Mesenchymal stem cell (in vitro differentiated cells and primary cell): ENCODE data around the gene CFAP100.

Experiments
- DNase-seq: peaks from one replicate; pipeline ENCODE4 v3.0.0-alpha.2; 2013
- H2AFZ ChIP-seq: one replicate; pipeline ENCODE4 v1.6.1; 2013; ENCODE audit warnings: low read depth, mild to moderate bottlenecking, control low read depth, inconsistent platforms, low read length, moderate library complexity
- H2AK5ac ChIP-seq: 2 replicates; pipeline ENCODE4 v1.6.1; 2013; ENCODE audit warnings: low read length, moderate library complexity, mild to moderate bottlenecking, inconsistent platforms; ENCODE audit not compliant: severe bottlenecking
- H2BK120ac ChIP-seq: one replicate; pipeline ENCODE4 v1.6.1; 2013; ENCODE audit warnings: low read depth, mild to moderate bottlenecking, inconsistent platforms, low read length, moderate library complexity
- H2BK12ac ChIP-seq, 2 experiments: one replicate each; pipeline ENCODE4 v1.6.1; 2013; ENCODE audit warnings: inconsistent platforms in 2 of 2, low read length in 2 of 2, mild to moderate bottlenecking in 2 of 2, moderate library complexity in 2 of 2, control low read depth in 1 of 2
- H2BK15ac ChIP-seq: one replicate; pipeline ENCODE4 v1.6.1; 2013; ENCODE audit warnings: mild to moderate bottlenecking, low read depth, inconsistent platforms; ENCODE audit not compliant: poor library complexity, severe bottlenecking
- H2BK5ac ChIP-seq: 2 replicates; pipeline ENCODE4 v1.6.1; 2013; ENCODE audit warnings: low read depth, mild to moderate bottlenecking, low read length, control low read depth, inconsistent platforms; ENCODE audit not compliant: poor library complexity, severe bottlenecking
- H3K14ac ChIP-seq, 2 experiments: one replicate each; pipeline ENCODE4 v1.6.1; 2013; ENCODE audit warnings: inconsistent platforms in 2 of 2, low read length in 2 of 2, control low read depth in 1 of 2, mild to moderate bottlenecking in 1 of 2, moderate library complexity in 1 of 2
- H3K18ac ChIP-seq, 2 experiments: one replicate each; pipeline ENCODE4 v1.6.1; 2013; ENCODE audit warnings: inconsistent platforms in 2 of 2, low read length in 2 of 2, control low read depth in 1 of 2, low read depth in 1 of 2, mild to moderate bottlenecking in 1 of 2
- H3K23ac ChIP-seq, 2 experiments: one replicate each; pipeline ENCODE4 v1.6.1; 2013; ENCODE audit warnings: inconsistent platforms in 2 of 2, low read length in 2 of 2, mild to moderate bottlenecking in 2 of 2, moderate library complexity in 2 of 2, control low read depth in 1 of 2
- H3K27ac ChIP-seq: 2 replicates; pipeline ENCODE4 v1.5.1; 2013; ENCODE audit warnings: mild to moderate bottlenecking, moderate library complexity, low read length, control low read depth, inconsistent platforms; ENCODE audit not compliant: poor library complexity, severe bottlenecking
- H3K27me3 ChIP-seq, 2 experiments: 2 replicates each; pipeline versions ENCODE4 v1.6.1 to v1.7.0; 2013; ENCODE audit warnings: low read length in 2 of 2, mild to moderate bottlenecking in 2 of 2, moderate library complexity in 2 of 2, control low read depth in 1 of 2, inconsistent platforms in 1 of 2; ENCODE audit not compliant: control insufficient read depth in 1 of 2, insufficient read depth in 1 of 2
- H3K36me3 ChIP-seq, 2 experiments: 2 replicates each; pipeline versions ENCODE4 v1.6.1 to v1.7.0; 2013; ENCODE audit warnings: low read length in 2 of 2, control low read depth in 1 of 2, inconsistent platforms in 1 of 2, low read depth in 1 of 2, mild to moderate bottlenecking in 1 of 2; ENCODE audit not compliant: insufficient read depth in 2 of 2, control insufficient read depth in 1 of 2
- H3K4ac ChIP-seq, 2 experiments: one replicate each; pipeline ENCODE4 v1.6.1; 2013; ENCODE audit warnings: inconsistent platforms in 2 of 2, low read length in 2 of 2, mild to moderate bottlenecking in 2 of 2, moderate library complexity in 2 of 2, control low read depth in 1 of 2, low read depth in 1 of 2
- H3K4me1 ChIP-seq: 2 replicates; pipeline ENCODE4 v1.6.1; 2013; ENCODE audit warnings: low read depth, low read length, control low read depth; ENCODE audit not compliant: control insufficient read depth, insufficient read depth
- H3K4me2 ChIP-seq: 2 replicates; pipeline ENCODE4 v1.6.1; 2013; ENCODE audit warnings: low read length, mild to moderate bottlenecking, inconsistent platforms; ENCODE audit not compliant: poor library complexity, severe bottlenecking
- H3K4me3 ChIP-seq, 2 experiments: 2 replicates each; pipeline versions ENCODE4 v1.5.1 to v1.7.0; 2013; ENCODE audit warnings: low read length in 2 of 2, mild to moderate bottlenecking in 2 of 2, control low read depth in 1 of 2, low read depth in 1 of 2; ENCODE audit not compliant: insufficient read depth in 1 of 2
- H3K79me1 ChIP-seq: replicated peaks from 2 replicates; pipeline ENCODE4 v1.6.1; 2013; ENCODE audit warnings: mild to moderate bottlenecking, control low read depth, low read length, inconsistent platforms; ENCODE audit not compliant: poor library complexity, severe bottlenecking
- H3K9ac ChIP-seq: 2 replicates; pipeline ENCODE4 v1.7.0; 2013; ENCODE audit warnings: mild to moderate bottlenecking, low read length, moderate library complexity
- H3K9me3 ChIP-seq: 2 replicates; pipeline ENCODE4 v1.7.0; 2013; ENCODE audit warnings: mild to moderate bottlenecking, low read length; ENCODE audit not compliant: control insufficient read depth
- H4K8ac ChIP-seq: one replicate; pipeline ENCODE4 v1.6.1; 2013; ENCODE audit warnings: inconsistent platforms, mild to moderate bottlenecking, low read length, moderate library complexity
- H4K91ac ChIP-seq: one replicate; pipeline ENCODE4 v1.6.1; 2013; ENCODE audit warnings: mild to moderate bottlenecking, low read length, inconsistent platforms
- WGBS: methylation state at CpG from one replicate; pipeline ENCODE4 v1.1.7; 2013; ENCODE audit warnings: mixed read lengths; 5-methylcytosine and 5-hydroxymethylcytosine counted together

Gene CFAP100

DNA sequence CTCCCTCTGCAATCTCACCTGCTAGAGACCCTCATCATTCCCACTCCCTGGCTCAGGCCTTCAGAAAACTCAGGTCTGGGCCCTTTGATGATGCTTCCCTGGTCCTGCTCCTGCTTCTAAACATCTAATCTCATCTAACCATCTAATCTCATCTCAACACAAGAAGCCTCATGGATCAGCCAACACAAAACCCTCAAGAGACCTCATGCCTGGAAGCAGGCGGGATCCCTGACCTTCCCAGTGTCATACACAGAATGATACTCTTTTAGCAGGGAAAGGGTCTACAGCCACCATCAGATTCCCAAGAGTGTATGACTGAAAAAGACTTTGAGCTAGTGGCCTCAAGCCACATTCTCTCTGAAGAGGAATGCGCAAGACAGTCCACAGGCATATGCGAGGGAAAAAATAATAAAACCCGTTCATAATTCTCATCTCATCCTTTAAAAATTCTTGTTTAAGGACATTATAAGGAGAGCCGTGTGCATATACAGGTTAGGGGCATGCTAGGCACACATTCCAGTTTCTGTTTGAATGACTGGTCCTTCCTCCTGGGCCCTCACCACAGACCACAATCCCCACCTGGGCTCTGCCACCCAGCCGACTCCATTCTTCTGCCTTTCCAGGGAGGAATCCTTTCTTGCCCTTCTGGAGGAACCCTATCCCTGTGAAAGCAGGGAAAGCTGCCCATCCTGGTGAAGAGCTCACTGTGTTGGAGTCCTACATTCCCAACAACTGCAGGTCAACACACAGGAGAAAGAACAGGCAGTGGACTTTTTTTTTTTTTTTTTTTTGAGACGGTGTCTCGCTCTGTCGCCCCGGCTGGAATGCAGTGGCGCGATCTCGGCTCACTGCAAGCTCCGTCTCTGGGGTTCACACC lies 78.8 kb downstream of the CFAP100 start:
- no peak overlapping the region for H3K18ac ChIP-seq
- H3K79me1 ChIP-seq: peaks cover 35% of the 10 kb centered on the region
- no peak overlapping the region for H3K27ac ChIP-seq
- peaks cover 33% of the 10 kb centered on the region for H3K4me1 ChIP-seq
- peak overlapping the region; percentile 31 for H3K4me2 ChIP-seq
- no peak overlapping the region for H4K91ac ChIP-seq
- H3K23ac ChIP-seq: no peak overlapping the region
- H2BK120ac ChIP-seq: no peak overlapping the region
- H3K14ac ChIP-seq: no peak overlapping the region
- peak overlapping the region in 1 of 2 experiments; percentile 89 for H3K4me3 ChIP-seq
- H2BK12ac ChIP-seq: no peak overlapping the region
- no peak overlapping the region for H2BK15ac ChIP-seq
- peaks cover 21 to 42% of the 10 kb centered on the region in 2 experiments for H3K36me3 ChIP-seq
- H3K9ac ChIP-seq: peak overlapping the region; percentile 40
- no peak overlapping the region for H4K8ac ChIP-seq
- H3K4ac ChIP-seq: no peak overlapping the region
- no peaks in the 10 kb centered on the region for H3K9me3 ChIP-seq
- DNase-seq: peak; percentile 3
- H2AFZ ChIP-seq: no peak overlapping the region
- H2AK5ac ChIP-seq: no peak overlapping the region
- WGBS: 97% methylated on average over 6 of the region's 14 CpGs
- H3K27me3 ChIP-seq: no peaks in the 10 kb centered on the region
- H2BK5ac ChIP-seq: no peak overlapping the region

GRCh38 chr3:126474498-126475412 lies 80.0 kb downstream of the CFAP100 start:
- H3K27ac ChIP-seq: no peak overlapping the region
- peak overlapping the region; percentile 95 for H3K4me2 ChIP-seq
- peak overlapping the region; percentile 81 to 89 for H3K4me3 ChIP-seq
- H3K36me3 ChIP-seq: peaks cover 9 to 30% of the 10 kb centered on the region in 2 experiments
- no peak overlapping the region for H2AK5ac ChIP-seq
- no peak overlapping the region for H2BK15ac ChIP-seq
- H3K9ac ChIP-seq: peak overlapping the region; percentile 86
- peak overlapping the region in 1 of 2 experiments; percentile 79 for H3K14ac ChIP-seq
- H2BK5ac ChIP-seq: no peak overlapping the region
- peak overlapping the region; percentile 66 for H2AFZ ChIP-seq
- H3K79me1 ChIP-seq: peaks cover 24% of the 10 kb centered on the region
- peak overlapping the region in 1 of 2 experiments; percentile 83 for H3K23ac ChIP-seq
- no peak overlapping the region for H4K91ac ChIP-seq
- H3K4me1 ChIP-seq: peaks cover 28% of the 10 kb centered on the region
- no peak overlapping the region for H2BK120ac ChIP-seq
- whole genome bisulfite sequencing: 17% methylated on average over 47 of the region's 72 CpGs
- peak overlapping the region; percentile 31 to 66 for H3K18ac ChIP-seq
- H3K4ac ChIP-seq: peak overlapping the region; percentile 46 to 86
- H2BK12ac ChIP-seq: no peak overlapping the region
- H4K8ac ChIP-seq: peak overlapping the region; percentile 36
- no peaks in the 10 kb centered on the region for H3K9me3 ChIP-seq
- DNase-seq: peak; percentile 74
- H3K27me3 ChIP-seq: no peaks in the 10 kb centered on the region

GRCh38 chr3:126475413-126476114 lies 80.9 kb downstream of the CFAP100 start, which contains the start of gene ZXDC:
ZXDC (minus strand) TSS chr3:126475891; CDS start chr3:126475865, 26 bp downstream.
- Histone ChIP-seq H3K4me2 (peak within 1 kb of the TSS; percentile 95), H3K23ac (peak within 1 kb of the TSS in 1 of 2 experiments; percentile 87)

More at GRCh38 chr3:126475413-126476114, 80.9 kb downstream of the CFAP100 start, which contains the start of gene ZXDC:
- Histone ChIP-seq H2BK12ac (peak within 1 kb of the TSS in 1 of 2 experiments; percentile 3), H2BK15ac (no peak within 1 kb of the TSS), H3K79me1 (peaks cover 17% of the 10 kb centered on the region), H3K4me1 (peaks cover 28% of the 10 kb centered on the region), H2AFZ (peak within 1 kb of the TSS; percentile 66), H3K9ac (peak within 1 kb of the TSS; percentile 97), H3K4ac (peak within 1 kb of the TSS; percentile 86 to 89), H3K36me3 (peaks cover 3 to 22% of the 10 kb centered on the region in 2 experiments), H2BK5ac (peak within 1 kb of the TSS; percentile 76), H3K27me3 (no peaks in the 10 kb centered on the region), H3K9me3 (no peaks in the 10 kb centered on the region), H4K8ac (peak within 1 kb of the TSS; percentile 96), H3K4me3 (peak within 1 kb of the TSS; percentile 81 to 97), H3K18ac (peak within 1 kb of the TSS; percentile 79 to 87), H3K27ac (no peak within 1 kb of the TSS), H3K14ac (peak within 1 kb of the TSS in 1 of 2 experiments; percentile 79), H2AK5ac (no peak within 1 kb of the TSS), H4K91ac (peak within 1 kb of the TSS; percentile 64), H2BK120ac (peak within 1 kb of the TSS; percentile 95)
- peak; percentile 90 for DNase-seq
- WGBS: 0% methylated on average over 59 of the region's 112 CpGs
